SK-N-SH (cell line): Measurements from ENCODE around the gene POU3F1.

Experiments
- EP300 ChIP-seq, 2 experiments: IDR thresholded peaks; 2 replicates each; pipeline versions ENCODE4 v1.4.0 to v1.6.1; 2012; ENCODE audit warnings: borderline replicate concordance in 1 of 2, low read depth in 1 of 2, low read length in 1 of 2
- RAD21 ChIP-seq: IDR thresholded peaks from 2 replicates; pipeline ENCODE4 v1.6.1; 2012; ENCODE audit warnings: mild to moderate bottlenecking, low read length
- YY1 ChIP-seq: IDR thresholded peaks from 2 replicates; pipeline ENCODE4 v1.4.0; 2012; ENCODE audit warnings: low read depth, mild to moderate bottlenecking
- TF ChIP-seq, protein P1 (sequence below): fragments of 200-600 bp; sonication (generic); IDR thresholded peaks from 2 replicates; pipeline ENCODE4 v1.6.1; 2017; ENCODE audit warnings: antibody characterized with exemption, mild to moderate bottlenecking, moderate library complexity

GRCh38 chr1:38041936-38042834 lies 4.4 kb downstream of the POU3F1 start:
- TF ChIP-seq, protein P1, sequence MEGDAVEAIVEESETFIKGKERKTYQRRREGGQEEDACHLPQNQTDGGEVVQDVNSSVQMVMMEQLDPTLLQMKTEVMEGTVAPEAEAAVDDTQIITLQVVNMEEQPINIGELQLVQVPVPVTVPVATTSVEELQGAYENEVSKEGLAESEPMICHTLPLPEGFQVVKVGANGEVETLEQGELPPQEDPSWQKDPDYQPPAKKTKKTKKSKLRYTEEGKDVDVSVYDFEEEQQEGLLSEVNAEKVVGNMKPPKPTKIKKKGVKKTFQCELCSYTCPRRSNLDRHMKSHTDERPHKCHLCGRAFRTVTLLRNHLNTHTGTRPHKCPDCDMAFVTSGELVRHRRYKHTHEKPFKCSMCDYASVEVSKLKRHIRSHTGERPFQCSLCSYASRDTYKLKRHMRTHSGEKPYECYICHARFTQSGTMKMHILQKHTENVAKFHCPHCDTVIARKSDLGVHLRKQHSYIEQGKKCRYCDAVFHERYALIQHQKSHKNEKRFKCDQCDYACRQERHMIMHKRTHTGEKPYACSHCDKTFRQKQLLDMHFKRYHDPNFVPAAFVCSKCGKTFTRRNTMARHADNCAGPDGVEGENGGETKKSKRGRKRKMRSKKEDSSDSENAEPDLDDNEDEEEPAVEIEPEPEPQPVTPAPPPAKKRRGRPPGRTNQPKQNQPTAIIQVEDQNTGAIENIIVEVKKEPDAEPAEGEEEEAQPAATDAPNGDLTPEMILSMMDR, result no peak
- TF ChIP-seq EP300 (IDR thresholded peaks at IDR 0.05; ENCODE audit: borderline replicate concordance in 1 of 2, low read depth in 1 of 2, low read length in 1 of 2) (no peak), RAD21 (no peak), YY1 (no peak)
